GM10266 (cell line): ENCODE measurements around the gene SLC2A13.
A peak's percentile ranks its signal among the peaks of the same experiment; 100 is the strongest.

Experiments
- DNase-seq: peaks from one replicate; pipeline ENCODE4 v3.0.0; 2012; ENCODE audit errors: extremely low spot score
- TF ChIP-seq, protein P1 (sequence below): IDR thresholded peaks from 2 replicates; pipeline ENCODE4 v1.5.1; 2012; ENCODE audit warnings: mild to moderate bottlenecking, low read depth; ENCODE audit not compliant: control insufficient read depth, insufficient read depth; ENCODE audit errors: missing control alignments

SLC2A13 gene

DNA sequence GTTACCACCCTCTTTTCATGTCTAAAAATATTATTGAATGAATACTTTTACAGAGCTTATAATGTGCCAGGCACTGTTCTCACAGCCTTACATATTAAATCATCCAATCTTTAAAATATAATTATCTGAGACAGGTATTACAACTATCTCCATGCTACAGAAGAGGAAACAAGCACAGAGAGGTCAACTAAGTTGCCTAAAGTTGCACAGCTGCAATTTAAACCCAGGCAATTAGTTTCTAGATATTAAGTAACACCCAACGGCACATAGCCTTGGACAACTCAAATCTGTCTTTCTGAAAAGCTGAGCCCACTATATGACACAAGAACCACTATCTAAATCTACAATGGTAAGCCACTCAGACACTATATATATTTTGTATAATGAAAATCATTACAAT is 92.6 kb downstream of the SLC2A13 start:
- no peak for DNase-seq
- TF ChIP-seq, protein P1, sequence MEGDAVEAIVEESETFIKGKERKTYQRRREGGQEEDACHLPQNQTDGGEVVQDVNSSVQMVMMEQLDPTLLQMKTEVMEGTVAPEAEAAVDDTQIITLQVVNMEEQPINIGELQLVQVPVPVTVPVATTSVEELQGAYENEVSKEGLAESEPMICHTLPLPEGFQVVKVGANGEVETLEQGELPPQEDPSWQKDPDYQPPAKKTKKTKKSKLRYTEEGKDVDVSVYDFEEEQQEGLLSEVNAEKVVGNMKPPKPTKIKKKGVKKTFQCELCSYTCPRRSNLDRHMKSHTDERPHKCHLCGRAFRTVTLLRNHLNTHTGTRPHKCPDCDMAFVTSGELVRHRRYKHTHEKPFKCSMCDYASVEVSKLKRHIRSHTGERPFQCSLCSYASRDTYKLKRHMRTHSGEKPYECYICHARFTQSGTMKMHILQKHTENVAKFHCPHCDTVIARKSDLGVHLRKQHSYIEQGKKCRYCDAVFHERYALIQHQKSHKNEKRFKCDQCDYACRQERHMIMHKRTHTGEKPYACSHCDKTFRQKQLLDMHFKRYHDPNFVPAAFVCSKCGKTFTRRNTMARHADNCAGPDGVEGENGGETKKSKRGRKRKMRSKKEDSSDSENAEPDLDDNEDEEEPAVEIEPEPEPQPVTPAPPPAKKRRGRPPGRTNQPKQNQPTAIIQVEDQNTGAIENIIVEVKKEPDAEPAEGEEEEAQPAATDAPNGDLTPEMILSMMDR: no peak

GRCh38 chr12:40012711-40013110 is 93.2 kb downstream of the SLC2A13 start:
- TF ChIP-seq, protein P1: no peak
- DNase-seq: no peak

GRCh38 chr12:40011775-40012129 is 94.1 kb downstream of the SLC2A13 start:
- DNase-seq: no peak
- TF ChIP-seq, protein P1: no peak

DNA sequence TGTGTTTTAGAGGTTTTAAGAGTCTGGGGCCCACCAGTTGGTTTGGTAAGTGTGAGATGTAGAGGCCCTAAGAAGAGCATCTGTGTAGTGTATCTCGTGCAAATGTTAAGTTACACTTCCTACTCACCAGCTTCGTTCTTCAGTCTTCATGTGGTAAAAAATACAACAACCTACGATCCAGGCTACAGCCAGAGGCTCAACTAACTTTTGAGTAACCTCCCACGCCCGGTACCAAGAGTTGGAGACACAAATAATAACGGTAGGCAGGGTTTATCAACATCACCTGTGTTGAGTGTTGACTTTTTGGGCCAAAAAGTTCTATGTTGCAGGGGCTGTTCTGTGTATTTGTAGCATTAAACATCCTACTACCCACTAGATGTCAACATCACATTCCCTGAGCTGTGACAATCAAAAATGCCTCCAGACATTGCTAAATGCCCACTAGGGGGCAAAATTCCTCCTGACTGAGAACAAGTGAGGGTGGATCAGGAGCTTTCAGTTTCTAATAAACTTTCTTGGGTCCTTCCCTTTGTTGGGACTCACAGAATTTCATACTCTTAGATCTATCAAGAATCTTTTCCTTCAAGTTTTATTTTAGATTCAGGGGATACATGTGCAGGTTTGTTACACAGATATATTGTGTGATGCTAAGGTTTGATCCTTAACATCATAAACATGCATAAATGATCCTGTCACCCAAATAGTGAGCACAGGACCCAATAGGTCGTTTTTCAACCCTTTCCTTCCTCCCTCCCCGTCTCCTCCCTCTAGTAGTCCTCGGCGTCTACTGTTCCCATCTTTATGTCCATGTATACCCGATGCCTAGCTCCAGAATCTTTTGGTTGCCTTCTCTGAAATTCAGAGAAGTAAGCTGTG is 94.7 kb downstream of the SLC2A13 start:
- DNase-seq: peak; percentile 48

GRCh38 chr12:40002178-40003169 is 103.4 kb downstream of the SLC2A13 start:
- TF ChIP-seq, protein P1: no peak
- DNase-seq: no peak

More for the DNA sequence above, 94.7 kb downstream of the SLC2A13 start:
- TF ChIP-seq, protein P1: peak; percentile 75

- DNase-seq: no peak
Measured at GRCh38 chr12:40001406-40001805, 104.5 kb downstream of the SLC2A13 start.

More at GRCh38 chr12:40001406-40001805, 104.5 kb downstream of the SLC2A13 start:
- TF ChIP-seq, protein P1: no peak
